Measurements from ENCODE around the gene PDCL3.

The PDCL3 gene

GRCh38 chr2:100562613-100563406 is at the start of gene PDCL3:
TSS of gene PDCL3 (plus strand) at chr2:100562993. CDS start at chr2:100563068, 75 bp downstream.
- peak; percentile 93 for DNase-seq

- no peak for DNase-seq
Observed at GRCh38 chr2:100513650-100514049, 49.1 kb upstream of the PDCL3 start.

- DNase-seq, result no peak
Observed at GRCh38 chr2:100517556-100517955, 45.2 kb upstream of the PDCL3 start.

GRCh38 chr2:100518801-100519200 is 44.0 kb upstream of the PDCL3 start:
- DNase-seq, result no peak

- DNase-seq, result no peak
Observed at GRCh38 chr2:100520224-100520623, 42.6 kb upstream of the PDCL3 start.

GRCh38 chr2:100522430-100522829 is 40.4 kb upstream of the PDCL3 start:
- no peak for DNase-seq

- DNase-seq, result no peak
Observed at GRCh38 chr2:100524331-100524730, 38.5 kb upstream of the PDCL3 start.

GRCh38 chr2:100526868-100527267 is 35.9 kb upstream of the PDCL3 start:
- DNase-seq, result no peak

- no peak for DNase-seq
Observed at GRCh38 chr2:100527440-100528015, 35.3 kb upstream of the PDCL3 start.

GRCh38 chr2:100529176-100529575 is 33.6 kb upstream of the PDCL3 start:
- no peak for DNase-seq

GRCh38 chr2:100529900-100530299 is 32.9 kb upstream of the PDCL3 start:
- DNase-seq, result no peak

GRCh38 chr2:100535855-100536254 is 26.9 kb upstream of the PDCL3 start:
- DNase-seq, result no peak

- no peak for DNase-seq
Observed at GRCh38 chr2:100537918-100538317, 24.9 kb upstream of the PDCL3 start.

GRCh38 chr2:100539221-100539620 is 23.6 kb upstream of the PDCL3 start:
- DNase-seq, result no peak

GRCh38 chr2:100541404-100541803 is 21.4 kb upstream of the PDCL3 start:
- DNase-seq, result no peak

- no peak for DNase-seq
Observed at GRCh38 chr2:100542418-100542817, 20.4 kb upstream of the PDCL3 start.

- no peak for DNase-seq
Observed at GRCh38 chr2:100544911-100545596, 17.7 kb upstream of the PDCL3 start.

- no peak for DNase-seq
Observed at GRCh38 chr2:100546469-100546868, 16.3 kb upstream of the PDCL3 start.

- no peak for DNase-seq
Observed at GRCh38 chr2:100548771-100549170, 14.0 kb upstream of the PDCL3 start.

- DNase-seq, result no peak
Observed at GRCh38 chr2:100551303-100551702, 11.5 kb upstream of the PDCL3 start.

- no peak for DNase-seq
Observed at GRCh38 chr2:100554798-100555407, 7.9 kb upstream of the PDCL3 start.

- no peak for DNase-seq
Observed at GRCh38 chr2:100556746-100557145, 6.0 kb upstream of the PDCL3 start.

- DNase-seq, result no peak
Observed at GRCh38 chr2:100560216-100560830, 2.5 kb upstream of the PDCL3 start.
